Pancreas (tissue), 10 donors: ENCODE measurements around the gene NTN1. TPM values are rescaled to one million over a fixed set of nuclear protein-coding genes. Genes with fewer than 3 reads are reported as not detected.

ENCODE experiments used
- ATAC-seq, 4 donors: fragments of 200-7000 bp; cut with Tn5 transposase; one replicate each; pipeline versions ENCODE4 v1.8.0 to v1.9.1; 2020; ENCODE audit warnings: mild to moderate bottlenecking in 4 of 4, moderate library complexity in 4 of 4
- DNase-seq, 6 donors: peaks; one replicate each; pipeline ENCODE4 v3.0.0-alpha.2; 2020
- FAIRE-seq: peaks from 2 replicates; lab custom pipeline; 2012; peaks lifted over from hg19 to GRCh38; lab: Jason Lieb, UNC
- H3K27ac ChIP-seq, 4 donors: fragments of 200-600 bp; sonication (generic); 1 replicate in 3 of 4; 2 replicates in 1 of 4; pipeline versions ENCODE4 v1.5.0 to v1.8.0; 2020
- H3K27me3 ChIP-seq, 4 donors: fragments of 200-600 bp; one replicate each; pipeline ENCODE4 v1.8.0; 2021
- H3K36me3 ChIP-seq, 3 donors: fragments of 200-600 bp; sonication (generic) in 1 of 3; one replicate each; pipeline versions ENCODE4 v1.5.0 to v1.8.0; 2020 to 2021
- H3K4me1 ChIP-seq, 3 donors: fragments of 200-600 bp; one replicate each; pipeline ENCODE4 v1.8.0; 2021
- H3K4me3 ChIP-seq, 4 donors: fragments of 200-600 bp; sonication (generic) in 2 of 4; one replicate each; pipeline versions ENCODE4 v1.5.0 to v1.8.0; 2020 to 2021
- H3K9me3 ChIP-seq, 4 donors: fragments of 200-600 bp; one replicate each; pipeline ENCODE4 v1.8.0; 2021
- CTCF ChIP-seq, 4 donors: fragments of 200-600 bp; sonication (generic) in 3 of 4; IDR thresholded peaks; one replicate each; pipeline versions ENCODE4 v1.5.0 to v1.8.0; 2021; ENCODE audit warnings: antibody characterized with exemption in 4 of 4
- WGBS, 2 donors: extraction: QIAGEN DNeasy Blood & Tissue Kit; methylation state at CpG; one replicate each; pipeline ENCODE4 v1.1.7; 2013; 5-methylcytosine and 5-hydroxymethylcytosine counted together
- intact Hi-C, 3 donors: fragments of 100-400 bp; cut with DNase I; formaldehyde crosslinking; loops; one replicate each; pipeline versions ENCODE4 v1.11.1 to v1.14.2; 2022
- polyA plus RNA-seq, 2 donors: library from polyadenylated mRNA; stranded (reverse); fragments of 200-250 nt; gene quantifications; one replicate each; pipeline ENCODE4 v1.2.3, GENCODE V29; 2013
- total RNA-seq, 6 donors: library from RNA; stranded (reverse); fragmentation: NEBNext Ultra II Directional in 4 of 6; extraction: Animal tissue kit (Norgen Biotek cat#: 25700) in 4 of 6; gene quantifications; one replicate each; pipeline versions ENCODE4 v1.2.1 to v1.2.4, GENCODE V29; 2021 to 2023
- donor health status: healthy with polysubstance abuse.
- donor health status: DM: no; HTN: no; CAD: no; lungs with moderate emphysema.
- donor health status: DM: no; HTN: no; CAD: no.
- donor health status: control.
- donor health status: control.
- donor health status: Bipolar disorder and iron deficiency.
- donor health status: DM: yes; HTN: yes; CAD: no.
- donor health status: DM: no; HTN: no; CAD: no.
- donor health status: DM: no; HTN: no; CAD: no.
- donor health status: DM: yes; HTN: yes; CAD: no.

NTN1 gene
- total and polyA plus RNA-seq, 8 donors: 1.8 to 4.3 (median 2.5) TPM

- ATAC-seq: no peak
- intact Hi-C loops: no loop called here
- Histone ChIP-seq H3K36me3 (no peaks in the 10 kb centered on the region), H3K27me3 (no peaks in the 10 kb centered on the region), H3K4me1 (no peaks in the 10 kb centered on the region), H3K4me3 (no peak overlapping the region), H3K9me3 (no peaks in the 10 kb centered on the region), H3K27ac (no peak overlapping the region)
- 83 to 91% methylated on average over 19 of the region's 19 CpGs for WGBS, 2 donors
- DNase-seq: peak in 1 of 6 donors; percentile 38
- FAIRE-seq: no peak
- no peak for TF ChIP-seq CTCF (IDR thresholded peaks at IDR 0.05)
These were observed 95.7 kb downstream of the NTN1 start for GRCh38 chr17:9116861-9117568.

- Histone ChIP-seq H3K4me1 (no peaks in the 10 kb centered on the region), H3K27ac (no peak overlapping the region), H3K9me3 (no peaks in the 10 kb centered on the region), H3K4me3 (no peak overlapping the region), H3K27me3 (no peaks in the 10 kb centered on the region), H3K36me3 (no peaks in the 10 kb centered on the region)
- FAIRE-seq: no peak
- intact Hi-C loops: no loop called here
- no peak for TF ChIP-seq CTCF (IDR thresholded peaks at IDR 0.05)
- WGBS, 2 donors: 35 to 39% methylated on average over 5 of the region's 5 CpGs
- peak in 1 of 6 donors; percentile 35 for DNase-seq
- ATAC-seq: no peak
These were observed 99.2 kb downstream of the NTN1 start for GRCh38 chr17:9120471-9120870.

- no peaks in the 10 kb centered on the region for H3K4me1 ChIP-seq
- intact Hi-C loops: no loop called here
- FAIRE-seq (no peak), ATAC-seq (no peak), DNase-seq (peak in 1 of 6 donors; percentile 44)
- no peak overlapping the region for H3K27ac ChIP-seq
- no peak for TF ChIP-seq CTCF (IDR thresholded peaks at IDR 0.05)
- H3K4me3 ChIP-seq: no peak overlapping the region
- no peaks in the 10 kb centered on the region for H3K27me3 ChIP-seq
- H3K9me3 ChIP-seq: no peaks in the 10 kb centered on the region
- H3K36me3 ChIP-seq: no peaks in the 10 kb centered on the region
- WGBS, 2 donors: 74 to 87% methylated on average over 15 of the region's 15 CpGs
These were observed 100.0 kb downstream of the NTN1 start for GRCh38 chr17:9121186-9121820.

GRCh38 chr17:9123594-9124553, 102.6 kb downstream of the NTN1 start:
- DNase-seq: no peak
- no peak for ATAC-seq
- no peak overlapping the region for H3K27ac ChIP-seq
- 80 to 86% methylated on average over 17 of the region's 17 CpGs for WGBS, 2 donors
- intact Hi-C loops: no loop called here
- TF ChIP-seq CTCF (IDR thresholded peaks at IDR 0.05): no peak
- H3K27me3 ChIP-seq: no peaks in the 10 kb centered on the region
- no peaks in the 10 kb centered on the region for H3K36me3 ChIP-seq
- H3K4me3 ChIP-seq: no peak overlapping the region
- H3K9me3 ChIP-seq: no peaks in the 10 kb centered on the region
- no peaks in the 10 kb centered on the region for H3K4me1 ChIP-seq
- no peak for FAIRE-seq
